Thyroid gland (tissue), 4 donors: Measurements from ENCODE around the gene CHST13. TPM values are rescaled to one million over a fixed set of nuclear protein-coding genes. Genes with fewer than 3 reads are reported as not detected.

Experiments
- DNase-seq, 2 donors: peaks; one replicate each; pipeline ENCODE4 v3.0.0-alpha.2; 2019
- H3K27ac ChIP-seq, 3 donors: fragments of 200-600 bp; sonication (generic); 1 replicate in 2 of 3; 2 replicates in 1 of 3; pipeline ENCODE4 v1.5.1; 2016 to 2019; ENCODE audit warnings: mild to moderate bottlenecking in 1 of 3, moderate library complexity in 1 of 3
- H3K27me3 ChIP-seq: fragments of 200-600 bp; sonication (generic); one replicate; pipeline ENCODE4 v1.5.1; 2019
- H3K36me3 ChIP-seq, 2 donors: fragments of 200-600 bp; sonication (generic); one replicate each; pipeline ENCODE4 v1.5.1; 2016 to 2019
- H3K4me1 ChIP-seq, 2 donors: fragments of 200-600 bp; sonication (generic); one replicate each; pipeline ENCODE4 v1.5.1; 2017 to 2019
- H3K4me3 ChIP-seq, 3 donors: fragments of 200-600 bp; sonication (generic); replicated peaks in 1 of 3; 1 replicate in 2 of 3; 2 replicates in 1 of 3; pipeline ENCODE4 v1.5.1; 2016; ENCODE audit warnings: mild to moderate bottlenecking in 1 of 3
- H3K9me3 ChIP-seq: fragments of 200-600 bp; sonication (generic); one replicate; pipeline ENCODE4 v1.5.1; 2017
- POLR2A ChIP-seq, 2 donors: fragments of 450-650 bp; IDR thresholded peaks; one replicate each; pipeline ENCODE4 v1.6.1; 2017; ENCODE audit warnings: antibody characterized with exemption in 2 of 2, mild to moderate bottlenecking in 2 of 2, moderate library complexity in 1 of 2
- WGBS, 2 donors: methylation state at CpG; one replicate each; pipeline ENCODE4 v1.1.5; 2017; 5-methylcytosine and 5-hydroxymethylcytosine counted together
- intact Hi-C: fragments of 100-400 bp; cut with DNase I; formaldehyde crosslinking; loops from one replicate; pipeline ENCODE4 v1.15.1; 2023
- total RNA-seq, 4 donors: library from RNA; depleted of rRNA; stranded (reverse); fragments of >200 nt; gene quantifications; one replicate each; pipeline ENCODE4 v1.2.3, GENCODE V29; 2016
- TF ChIP-seq, protein P1 (sequence below), 6 experiments: fragments of 200-600 bp in 3 of 6; fragments of 450-650 bp in 3 of 6; sonication (generic) in 3 of 6; IDR thresholded peaks; one replicate each; pipeline ENCODE4 v1.5.1; 2016 to 2019; ENCODE audit warnings: antibody characterized with exemption in 6 of 6, mild to moderate bottlenecking in 2 of 6, inconsistent platforms in 1 of 6, moderate library complexity in 1 of 6

The CHST13 gene
- total RNA-seq, 4 donors from 2014 or later, result 0.13 to 0.56 TPM; not detected in 2

DNA sequence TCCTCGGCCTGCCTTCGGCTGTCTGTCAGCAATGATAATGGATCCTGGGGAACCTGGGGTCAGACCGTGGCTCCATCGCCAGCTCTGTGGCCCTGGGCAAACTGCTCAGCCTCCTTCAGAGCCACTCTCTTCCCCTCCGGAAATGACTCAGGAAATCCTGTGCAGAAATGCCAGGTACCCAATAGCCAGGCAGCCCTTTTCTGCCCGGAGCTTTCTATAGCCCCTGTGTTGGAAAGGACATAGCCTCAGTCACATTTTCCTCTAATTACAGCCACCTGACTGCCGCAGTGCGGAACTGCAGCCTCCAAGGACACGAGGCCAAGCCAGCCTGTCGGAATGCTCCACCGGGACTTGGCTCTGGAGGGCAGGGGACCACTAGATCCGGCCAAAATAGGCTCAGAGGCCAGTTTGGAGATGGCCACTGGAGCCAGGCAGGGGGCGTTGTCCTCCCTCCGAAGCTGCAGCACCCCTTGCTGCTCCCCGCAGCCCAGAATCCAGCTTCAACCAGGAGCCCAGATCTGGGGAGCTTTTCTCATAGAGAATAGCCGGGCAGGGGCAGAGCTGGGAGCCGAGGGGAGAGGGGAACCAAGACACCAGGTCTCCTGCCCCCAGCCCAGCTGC lies 36.7 kb upstream of the CHST13 start:
- intact Hi-C loops, result no loop called here
- Histone ChIP-seq H3K27ac (no peak overlapping the region), H3K36me3 (no peaks in the 10 kb centered on the region), H3K27me3 (no peaks in the 10 kb centered on the region), H3K4me3 (no peak overlapping the region), H3K9me3 (no peaks in the 10 kb centered on the region), H3K4me1 (no peaks in the 10 kb centered on the region)
- no peak for DNase-seq
- no peak for TF ChIP-seq POLR2A (IDR thresholded peaks at IDR 0.05)
- TF ChIP-seq, protein P1, sequence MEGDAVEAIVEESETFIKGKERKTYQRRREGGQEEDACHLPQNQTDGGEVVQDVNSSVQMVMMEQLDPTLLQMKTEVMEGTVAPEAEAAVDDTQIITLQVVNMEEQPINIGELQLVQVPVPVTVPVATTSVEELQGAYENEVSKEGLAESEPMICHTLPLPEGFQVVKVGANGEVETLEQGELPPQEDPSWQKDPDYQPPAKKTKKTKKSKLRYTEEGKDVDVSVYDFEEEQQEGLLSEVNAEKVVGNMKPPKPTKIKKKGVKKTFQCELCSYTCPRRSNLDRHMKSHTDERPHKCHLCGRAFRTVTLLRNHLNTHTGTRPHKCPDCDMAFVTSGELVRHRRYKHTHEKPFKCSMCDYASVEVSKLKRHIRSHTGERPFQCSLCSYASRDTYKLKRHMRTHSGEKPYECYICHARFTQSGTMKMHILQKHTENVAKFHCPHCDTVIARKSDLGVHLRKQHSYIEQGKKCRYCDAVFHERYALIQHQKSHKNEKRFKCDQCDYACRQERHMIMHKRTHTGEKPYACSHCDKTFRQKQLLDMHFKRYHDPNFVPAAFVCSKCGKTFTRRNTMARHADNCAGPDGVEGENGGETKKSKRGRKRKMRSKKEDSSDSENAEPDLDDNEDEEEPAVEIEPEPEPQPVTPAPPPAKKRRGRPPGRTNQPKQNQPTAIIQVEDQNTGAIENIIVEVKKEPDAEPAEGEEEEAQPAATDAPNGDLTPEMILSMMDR (IDR thresholded peaks at IDR 0.05), result no peak
- WGBS, 2 donors, result 48 to 62% methylated on average over 7 to 16 of the region's 17 CpGs

DNA sequence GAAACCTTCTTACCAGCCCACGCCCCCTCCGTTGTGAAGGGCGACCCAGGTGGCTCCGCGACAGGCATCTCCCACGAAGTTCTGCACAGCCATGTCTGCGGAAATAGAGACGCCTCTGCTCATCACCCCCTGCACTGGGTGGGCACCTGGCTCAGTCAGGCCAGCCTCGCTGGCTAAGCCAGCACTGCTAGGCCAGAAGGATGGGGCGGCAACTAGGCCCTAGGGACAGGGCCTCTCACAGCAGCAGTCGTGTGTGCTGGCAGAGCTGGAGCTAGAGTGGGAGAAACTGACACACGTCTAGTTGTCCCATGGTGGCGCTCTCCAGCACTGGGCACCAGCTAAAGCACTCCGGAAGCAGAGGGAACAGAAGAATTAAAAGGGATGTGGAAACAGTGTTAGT lies 35.8 kb upstream of the CHST13 start:
- Histone ChIP-seq H3K36me3 (no peaks in the 10 kb centered on the region), H3K27ac (no peak overlapping the region), H3K9me3 (no peaks in the 10 kb centered on the region), H3K27me3 (no peaks in the 10 kb centered on the region), H3K4me3 (no peak overlapping the region), H3K4me1 (no peaks in the 10 kb centered on the region)
- intact Hi-C loops, result no loop called here
- 82 to 86% methylated on average over 14 of the region's 14 CpGs for WGBS, 2 donors
- no peak for DNase-seq
- TF ChIP-seq POLR2A (IDR thresholded peaks at IDR 0.05), result no peak
- TF ChIP-seq, protein P1 (IDR thresholded peaks at IDR 0.05), result no peak

DNA sequence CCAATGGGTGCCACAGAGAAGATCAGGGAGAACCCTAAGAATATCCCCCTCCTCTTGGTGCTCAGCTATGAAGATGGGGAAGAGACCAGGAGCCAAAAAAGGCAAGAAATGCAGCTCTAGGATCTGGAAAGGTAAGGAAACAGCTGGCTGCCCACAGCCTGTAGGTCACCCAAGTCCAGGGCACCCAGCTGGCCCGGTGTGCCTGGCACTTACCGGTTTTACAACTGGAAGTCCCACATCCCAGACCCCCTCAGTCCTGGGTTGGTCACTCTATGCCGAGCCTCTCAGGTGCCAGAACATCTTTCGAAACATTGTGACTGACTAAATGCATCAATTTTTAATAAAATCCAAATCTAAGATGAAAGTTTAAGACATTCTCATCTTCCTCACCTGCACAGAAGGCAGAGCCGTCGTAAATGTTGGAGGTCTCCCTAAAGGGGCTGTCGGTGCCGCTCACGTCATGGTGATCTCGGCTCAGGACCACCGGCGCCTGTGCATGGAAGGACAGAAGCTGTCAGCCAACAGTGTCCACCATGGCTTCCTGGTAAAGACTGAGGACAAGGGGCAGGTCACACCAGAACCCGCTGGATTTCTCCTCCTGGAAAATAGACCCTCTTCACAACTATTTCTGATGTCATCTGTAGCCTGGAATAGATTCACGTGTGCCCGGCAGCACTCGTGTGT lies 34.9 kb upstream of the CHST13 start:
- Histone ChIP-seq H3K4me1 (no peaks in the 10 kb centered on the region), H3K27me3 (no peaks in the 10 kb centered on the region), H3K27ac (no peak overlapping the region), H3K36me3 (no peaks in the 10 kb centered on the region), H3K4me3 (no peak overlapping the region), H3K9me3 (no peaks in the 10 kb centered on the region)
- TF ChIP-seq, protein P1 (IDR thresholded peaks at IDR 0.05), result no peak
- no peak for TF ChIP-seq POLR2A (IDR thresholded peaks at IDR 0.05)
- intact Hi-C loops, result no loop called here
- 90 to 93% methylated on average over 16 of the region's 16 CpGs for WGBS, 2 donors
- no peak for DNase-seq

DNA sequence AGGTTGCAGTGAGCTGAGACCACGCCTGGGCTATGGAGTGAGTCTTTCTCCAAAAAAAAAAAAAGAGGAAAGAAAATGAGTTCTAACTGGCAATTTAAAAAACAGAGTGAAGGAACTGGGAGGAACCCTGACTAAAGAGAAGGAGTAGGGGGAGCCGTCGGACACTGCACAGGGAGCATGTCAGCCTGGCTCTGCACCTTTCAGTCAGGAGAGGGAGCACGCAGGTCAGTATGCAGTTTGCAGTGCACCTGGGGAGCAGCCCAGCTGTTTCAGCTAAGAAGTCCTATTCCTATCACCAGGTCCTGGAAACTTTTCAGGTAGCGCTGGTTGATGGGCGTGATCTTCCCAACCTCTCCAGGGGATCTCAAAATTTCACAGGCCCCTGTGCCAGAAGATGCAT lies 33.3 kb upstream of the CHST13 start:
- H3K9me3 ChIP-seq, result no peaks in the 10 kb centered on the region
- intact Hi-C loops, result no loop called here
- no peaks in the 10 kb centered on the region for H3K4me1 ChIP-seq
- H3K4me3 ChIP-seq, result no peak overlapping the region
- no peak overlapping the region for H3K27ac ChIP-seq
- H3K27me3 ChIP-seq, result no peaks in the 10 kb centered on the region
- H3K36me3 ChIP-seq, result no peaks in the 10 kb centered on the region
- TF ChIP-seq POLR2A (IDR thresholded peaks at IDR 0.05), result no peak
- TF ChIP-seq, protein P1 (IDR thresholded peaks at IDR 0.05), result no peak
- no peak for DNase-seq
- 61 to 70% methylated on average over 5 to 6 of the region's 6 CpGs for WGBS, 2 donors

DNA sequence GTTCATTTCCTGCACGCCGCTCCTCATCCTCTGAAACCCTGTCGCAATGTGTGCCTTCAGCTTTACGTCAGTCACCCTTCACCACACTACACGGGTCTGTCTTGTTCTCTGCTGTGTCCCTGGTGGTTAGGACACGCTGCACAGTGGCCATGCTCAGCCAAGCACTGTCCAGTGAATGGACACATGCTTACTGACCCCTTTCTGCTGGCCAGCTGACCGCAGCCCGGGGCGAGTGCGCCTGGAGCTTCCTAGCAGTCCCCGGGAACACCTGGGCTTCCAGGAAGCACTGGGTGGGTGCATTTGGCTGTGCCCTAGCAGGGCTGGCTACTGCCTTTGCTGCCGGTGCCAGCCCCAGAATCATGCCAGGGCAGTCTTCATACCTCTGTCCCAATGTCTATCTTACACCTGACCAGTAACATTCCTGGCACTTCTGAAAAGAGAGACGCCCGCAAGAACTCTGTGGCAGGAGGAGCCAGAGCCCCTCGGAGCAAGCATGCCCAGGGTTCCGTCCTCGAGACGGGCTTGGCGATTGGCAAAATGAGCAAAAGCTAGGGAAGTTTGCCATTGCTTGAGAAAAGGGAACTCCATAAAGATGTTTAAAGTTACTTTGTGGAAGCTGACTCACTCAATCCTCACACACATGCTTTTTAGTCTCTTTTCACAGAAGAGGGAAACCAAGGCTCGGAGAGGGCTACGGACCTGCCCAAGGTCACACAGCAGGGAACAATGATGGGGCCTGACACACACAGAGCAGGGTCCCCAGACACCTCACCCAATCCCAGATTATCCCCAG lies 32.5 kb upstream of the CHST13 start:
- WGBS, 2 donors, result 89 to 90% methylated on average over 21 of the region's 21 CpGs
- no peaks in the 10 kb centered on the region for H3K9me3 ChIP-seq
- no peak overlapping the region for H3K27ac ChIP-seq
- H3K36me3 ChIP-seq, result no peaks in the 10 kb centered on the region
- no peak overlapping the region for H3K4me3 ChIP-seq
- H3K4me1 ChIP-seq, result no peaks in the 10 kb centered on the region
- intact Hi-C loops, result no loop called here
- DNase-seq, result no peak
- no peaks in the 10 kb centered on the region for H3K27me3 ChIP-seq
- TF ChIP-seq, protein P1 (IDR thresholded peaks at IDR 0.05), result no peak
- TF ChIP-seq POLR2A (IDR thresholded peaks at IDR 0.05), result no peak
